Body of pancreas (tissue), 4 donors: ENCODE data around the gene NOVA2. TPM values are rescaled to one million over a fixed set of nuclear protein-coding genes. Genes with fewer than 3 reads are reported as not detected.
A peak's percentile ranks its signal among the peaks of the same experiment; 100 is the strongest.

Experiments used
- ATAC-seq: fragments of 150-250 bp; one replicate; pipeline ENCODE4 v1.9.1; 2016
- DNase-seq, 4 donors: peaks; one replicate each; pipeline ENCODE4 v3.0.0-alpha.2; 2019
- H3K27ac ChIP-seq, 4 donors: fragments of 200-600 bp; sonication (generic); 1 replicate in 3 of 4; 2 replicates in 1 of 4; pipeline versions ENCODE4 v1.5.1 to v1.6.1; 2016 to 2019; ENCODE audit warnings: mild to moderate bottlenecking in 1 of 4, mixed read lengths in 1 of 4, moderate library complexity in 1 of 4
- H3K27me3 ChIP-seq, 2 donors: fragments of 200-600 bp; sonication (generic); one replicate each; pipeline ENCODE4 v1.6.0; 2016; ENCODE audit warnings: mild to moderate bottlenecking in 1 of 2
- H3K36me3 ChIP-seq, 2 donors: fragments of 200-600 bp; sonication (generic); replicated peaks in 1 of 2; 2 replicates each; pipeline ENCODE4 v1.5.1; 2016; ENCODE audit warnings: low read depth in 2 of 2; ENCODE audit not compliant: insufficient read depth in 1 of 2
- H3K4me1 ChIP-seq: fragments of 200-600 bp; sonication (generic); one replicate; pipeline ENCODE4 v1.6.0; 2016
- H3K4me3 ChIP-seq, 2 donors: fragments of 200-600 bp; sonication (generic); 1 replicate in 1 of 2; 2 replicates in 1 of 2; pipeline ENCODE4 v1.5.1; 2016 to 2019
- H3K9me3 ChIP-seq, 3 donors: fragments of 200-600 bp; sonication (generic); 1 replicate in 2 of 3; 2 replicates in 1 of 3; pipeline ENCODE4 v1.5.1; 2016
- POLR2A ChIP-seq, 3 donors: fragments of 450-650 bp; IDR thresholded peaks; one replicate each; pipeline ENCODE4 v1.6.1; 2016; ENCODE audit warnings: antibody characterized with exemption in 3 of 3, mild to moderate bottlenecking in 2 of 3
- WGBS, 2 donors: methylation state at CpG; one replicate each; pipeline ENCODE4 v1.1.5; 2017; 5-methylcytosine and 5-hydroxymethylcytosine counted together
- intact Hi-C: fragments of 100-400 bp; cut with DNase I; formaldehyde crosslinking; loops from one replicate; pipeline ENCODE4 v1.15.1; 2023
- total RNA-seq, 2 donors: library from RNA; depleted of rRNA; stranded (reverse); fragments of >200 nt; gene quantifications; one replicate each; pipeline ENCODE4 v1.1.0, GENCODE V29; 2016
- TF ChIP-seq, protein P1 (sequence below), 7 experiments: fragments of 450-650 bp in 4 of 7; fragments of 200-600 bp in 3 of 7; sonication (generic) in 3 of 7; IDR thresholded peaks; one replicate each; pipeline ENCODE4 v1.5.1; 2016 to 2019; ENCODE audit warnings: antibody characterized with exemption in 7 of 7

NOVA2 gene
- total RNA-seq, 2 donors from 2014 or later: 1.3 to 1.6 TPM

DNA sequence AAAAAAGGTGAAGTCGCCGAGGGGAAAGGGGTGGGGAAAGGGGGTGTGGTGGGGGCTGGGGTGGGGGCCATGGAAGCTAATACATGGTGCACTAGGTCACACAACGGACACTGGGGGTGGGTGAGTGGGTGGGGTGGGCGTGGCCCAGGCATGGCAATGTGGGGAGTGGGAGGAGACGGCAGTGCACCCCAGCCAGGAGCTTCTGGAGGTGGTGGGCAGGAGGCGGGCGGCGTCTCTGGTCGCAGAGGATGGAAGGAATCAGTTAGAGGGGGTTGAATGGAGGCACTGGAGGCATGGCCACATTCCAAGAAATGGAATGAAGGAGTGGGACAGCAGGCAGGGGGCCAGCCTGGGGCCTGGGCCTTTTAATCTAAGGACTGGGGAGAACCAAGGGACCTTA lies 39.9 kb downstream of the NOVA2 start:
- Histone ChIP-seq H3K36me3 (no peaks in the 10 kb centered on the region), H3K4me3 (no peak overlapping the region), H3K27ac (no peak overlapping the region), H3K27me3 (no peaks in the 10 kb centered on the region), H3K4me1 (no peaks in the 10 kb centered on the region), H3K9me3 (no peaks in the 10 kb centered on the region)
- intact Hi-C loops: no loop called here
- TF ChIP-seq POLR2A (IDR thresholded peaks at IDR 0.05): no peak
- TF ChIP-seq, protein P1, sequence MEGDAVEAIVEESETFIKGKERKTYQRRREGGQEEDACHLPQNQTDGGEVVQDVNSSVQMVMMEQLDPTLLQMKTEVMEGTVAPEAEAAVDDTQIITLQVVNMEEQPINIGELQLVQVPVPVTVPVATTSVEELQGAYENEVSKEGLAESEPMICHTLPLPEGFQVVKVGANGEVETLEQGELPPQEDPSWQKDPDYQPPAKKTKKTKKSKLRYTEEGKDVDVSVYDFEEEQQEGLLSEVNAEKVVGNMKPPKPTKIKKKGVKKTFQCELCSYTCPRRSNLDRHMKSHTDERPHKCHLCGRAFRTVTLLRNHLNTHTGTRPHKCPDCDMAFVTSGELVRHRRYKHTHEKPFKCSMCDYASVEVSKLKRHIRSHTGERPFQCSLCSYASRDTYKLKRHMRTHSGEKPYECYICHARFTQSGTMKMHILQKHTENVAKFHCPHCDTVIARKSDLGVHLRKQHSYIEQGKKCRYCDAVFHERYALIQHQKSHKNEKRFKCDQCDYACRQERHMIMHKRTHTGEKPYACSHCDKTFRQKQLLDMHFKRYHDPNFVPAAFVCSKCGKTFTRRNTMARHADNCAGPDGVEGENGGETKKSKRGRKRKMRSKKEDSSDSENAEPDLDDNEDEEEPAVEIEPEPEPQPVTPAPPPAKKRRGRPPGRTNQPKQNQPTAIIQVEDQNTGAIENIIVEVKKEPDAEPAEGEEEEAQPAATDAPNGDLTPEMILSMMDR (IDR thresholded peaks at IDR 0.05): no peak
- WGBS, 2 donors: 51 to 59% methylated on average over 9 of the region's 9 CpGs
- no peak for ATAC-seq
- DNase-seq: no peak

DNA sequence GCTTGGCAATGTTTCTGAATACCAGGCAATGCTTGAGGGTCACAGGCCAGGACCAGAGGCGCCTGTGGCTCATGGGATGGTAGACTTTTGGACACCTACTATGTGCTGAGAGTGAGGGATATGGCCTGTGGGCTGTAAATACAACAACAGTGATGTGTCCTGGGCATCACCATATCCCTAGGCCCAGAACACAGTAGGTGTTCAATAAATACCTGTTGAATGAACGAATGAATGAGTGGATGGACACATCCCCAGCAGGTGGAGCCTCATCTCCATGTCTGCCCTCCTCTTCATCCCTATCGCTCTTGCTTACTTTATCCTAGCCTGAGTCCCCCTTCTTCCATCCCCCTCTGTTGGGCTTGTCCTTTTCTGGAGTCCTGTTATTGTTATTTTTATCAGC lies 42.6 kb downstream of the NOVA2 start:
- Histone ChIP-seq H3K9me3 (no peaks in the 10 kb centered on the region), H3K27ac (no peak overlapping the region), H3K27me3 (no peaks in the 10 kb centered on the region), H3K36me3 (no peaks in the 10 kb centered on the region), H3K4me3 (no peak overlapping the region), H3K4me1 (peaks cover 6% of the 10 kb centered on the region)
- DNase-seq (no peak), ATAC-seq (no peak)
- intact Hi-C loops: no loop called here
- TF ChIP-seq, protein P1 (IDR thresholded peaks at IDR 0.05): no peak
- no peak for TF ChIP-seq POLR2A (IDR thresholded peaks at IDR 0.05)
- 45% methylated on average over 3 of the region's 3 CpGs for whole genome bisulfite sequencing, 2 donors

DNA sequence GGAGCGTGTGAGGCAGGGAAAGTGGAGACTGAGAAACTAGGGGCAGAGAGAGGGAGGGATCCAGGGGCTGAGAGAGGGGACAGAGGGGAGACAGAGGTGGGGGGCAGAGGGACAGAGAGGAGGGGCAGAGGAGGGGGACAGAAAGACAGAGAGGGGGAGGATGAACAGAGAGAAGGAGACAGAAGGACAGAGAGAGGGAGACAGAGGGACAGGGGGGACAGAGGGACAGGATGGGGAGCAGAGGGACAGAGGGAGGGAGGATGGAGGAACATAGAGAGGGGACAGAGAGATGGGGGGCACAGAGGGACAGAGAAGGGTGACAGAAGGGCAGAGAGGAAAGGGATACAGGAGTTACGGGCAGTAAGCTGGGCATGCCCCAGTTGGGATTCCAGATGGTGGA lies 44.4 kb downstream of the NOVA2 start:
- Histone ChIP-seq H3K27me3 (no peaks in the 10 kb centered on the region), H3K36me3 (no peaks in the 10 kb centered on the region), H3K4me3 (no peak overlapping the region), H3K27ac (no peak overlapping the region), H3K4me1 (peaks cover 6% of the 10 kb centered on the region), H3K9me3 (no peaks in the 10 kb centered on the region)
- no peak for DNase-seq
- intact Hi-C loops: no loop called here
- TF ChIP-seq, protein P1 (IDR thresholded peaks at IDR 0.05): no peak
- no peak for TF ChIP-seq POLR2A (IDR thresholded peaks at IDR 0.05)
- WGBS, 2 donors: 69 to 72% methylated on average over 2 of the region's 2 CpGs
- ATAC-seq: no peak

DNA sequence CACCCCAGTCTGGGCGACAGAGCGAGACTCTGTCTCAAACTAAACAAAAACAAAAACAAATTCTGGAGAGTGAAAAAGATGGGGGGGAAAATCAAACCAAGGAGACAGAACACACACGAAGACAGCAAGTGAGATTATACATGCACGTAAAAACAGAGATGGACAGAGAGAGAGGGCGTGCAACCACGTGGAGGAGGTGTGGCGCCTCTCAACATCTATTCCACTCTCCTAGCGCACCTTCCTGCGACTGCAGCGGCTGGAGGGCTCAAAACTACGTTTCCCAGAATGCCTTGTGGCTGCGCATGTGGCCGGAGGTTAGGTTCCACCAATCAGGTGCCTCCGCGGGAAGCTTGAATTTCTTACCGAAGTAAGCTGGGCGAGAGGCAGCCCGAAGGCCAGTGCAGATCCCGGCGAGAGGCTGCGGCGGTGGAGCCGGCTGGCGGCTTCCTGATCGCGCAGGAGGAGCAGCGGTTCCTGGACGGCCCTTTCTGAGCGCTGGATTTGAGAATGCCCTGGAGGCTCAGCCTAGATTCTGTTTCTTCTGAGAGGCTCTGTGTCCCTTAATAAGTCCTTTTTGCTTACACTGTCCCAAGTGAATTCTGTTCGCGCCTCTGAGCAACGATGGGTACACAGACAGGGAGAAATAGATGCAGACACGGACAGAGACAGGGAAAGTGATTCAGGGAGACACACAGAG lies 46.0 kb downstream of the NOVA2 start:
- TF ChIP-seq, protein P1 (IDR thresholded peaks at IDR 0.05): peak in 3 of 7 experiments; percentile 10 to 29 (median 27)
- no peak for TF ChIP-seq POLR2A (IDR thresholded peaks at IDR 0.05)
- Histone ChIP-seq H3K4me1 (peaks cover 6% of the 10 kb centered on the region), H3K36me3 (no peaks in the 10 kb centered on the region), H3K27me3 (no peaks in the 10 kb centered on the region), H3K4me3 (no peak overlapping the region), H3K9me3 (no peaks in the 10 kb centered on the region), H3K27ac (no peak overlapping the region)
- 7 to 11% methylated on average over 27 to 33 of the region's 33 CpGs for WGBS, 2 donors
- intact Hi-C loops: no loop called here
- peak; percentile 98 for ATAC-seq
- DNase-seq: peak; percentile 92 to 95 (median 94)

DNA sequence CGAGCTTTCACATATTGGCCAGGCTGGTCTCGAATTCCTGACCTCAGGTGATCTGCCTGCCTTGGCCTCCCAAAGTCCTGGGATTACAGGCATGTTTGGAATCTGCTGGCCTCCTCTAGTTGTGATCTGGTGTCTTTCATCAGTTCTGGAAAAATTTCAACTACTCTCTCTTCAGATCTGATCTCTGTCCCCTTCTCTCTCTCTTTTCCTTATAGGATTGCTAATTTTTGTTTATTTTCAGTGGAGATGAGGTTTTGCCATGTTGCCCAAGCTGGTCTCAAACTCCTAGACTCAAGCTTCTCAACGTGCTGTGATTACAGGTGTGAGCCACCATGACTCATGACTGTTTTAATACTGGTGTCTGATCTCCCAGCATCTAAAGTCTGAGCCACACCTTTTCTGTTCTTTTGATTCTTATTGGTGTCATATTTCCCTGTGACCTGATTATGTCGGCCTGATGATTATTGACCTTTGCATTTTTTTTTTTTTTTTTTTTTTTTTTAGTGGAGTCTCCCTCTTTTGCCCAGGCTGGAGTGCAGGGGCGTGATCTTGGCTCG lies 48.7 kb downstream of the NOVA2 start:
- 50 to 73% methylated on average over 6 of the region's 6 CpGs for WGBS, 2 donors
- no peak for DNase-seq
- intact Hi-C loops: no loop called here
- peaks cover 6% of the 10 kb centered on the region for H3K4me1 ChIP-seq
- H3K9me3 ChIP-seq: no peaks in the 10 kb centered on the region
- no peak for TF ChIP-seq POLR2A (IDR thresholded peaks at IDR 0.05)
- TF ChIP-seq, protein P1 (IDR thresholded peaks at IDR 0.05): no peak
- no peaks in the 10 kb centered on the region for H3K27me3 ChIP-seq
- no peak overlapping the region for H3K4me3 ChIP-seq
- H3K27ac ChIP-seq: no peak overlapping the region
- H3K36me3 ChIP-seq: no peaks in the 10 kb centered on the region
- ATAC-seq: no peak
